ENCODE measurements around the gene NLRC3. TPM values are rescaled to one million over a fixed set of nuclear protein-coding genes. Genes with fewer than 3 reads are reported as not detected.

The NLRC3 gene
- total and polyA plus RNA-seq, 4 donors, result 0.35 to 2.2 (median 1.0) TPM

DNA sequence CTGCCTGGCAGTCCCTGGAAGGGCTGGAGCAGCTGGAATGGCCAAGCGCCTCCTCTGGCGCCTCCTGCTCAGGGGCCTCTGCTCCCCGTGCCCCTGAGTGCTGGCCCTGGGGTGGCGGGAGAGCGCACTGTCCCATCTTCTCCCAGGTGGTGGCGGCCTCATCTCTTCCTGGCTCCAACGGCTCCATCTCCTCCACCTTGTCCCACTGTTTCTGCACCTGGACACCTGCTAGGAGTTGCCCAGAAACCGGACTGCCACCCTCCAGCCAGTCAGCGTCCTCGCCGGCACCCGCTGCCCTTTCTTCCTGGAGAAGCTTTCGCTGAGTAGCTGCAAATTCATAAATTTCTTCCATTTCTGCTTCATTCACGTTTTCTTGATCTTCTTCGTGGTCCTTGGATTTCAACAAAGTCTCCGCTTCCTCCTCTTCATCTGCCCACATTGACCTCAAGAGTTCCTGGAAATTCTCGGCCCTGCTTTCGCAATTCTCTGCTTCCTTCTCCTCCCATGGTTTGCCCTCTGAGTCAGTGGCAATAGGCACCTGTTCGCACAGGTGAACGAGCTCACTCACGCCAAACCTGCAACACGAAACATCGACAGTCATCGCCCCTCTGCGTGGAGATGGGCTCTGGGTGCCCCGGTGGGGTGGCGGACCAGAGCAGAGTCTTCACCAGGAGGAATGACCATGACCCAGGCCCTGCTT is 13.7 kb upstream of the NLRC3 start:
- H3K27me3 ChIP-seq (ENCODE audit: control insufficient read depth in 4 of 4, insufficient read depth in 4 of 4, low read length in 3 of 4), result no peaks in the 10 kb centered on the region
- H3K9me3 ChIP-seq (ENCODE audit: control insufficient read depth in 4 of 4, low read length in 3 of 4), result no peaks in the 10 kb centered on the region
- no peak overlapping the region for H3K27ac ChIP-seq (ENCODE audit: low read depth in 1 of 2, low read length in 2 of 2)
- 91% methylated on average over 27 of the region's 27 CpGs for WGBS
- H3K9ac ChIP-seq (ENCODE audit: low read depth in 1 of 2, low read length in 2 of 2), result no peak overlapping the region
- peaks cover 0 to 2% (median 0%) of the 10 kb centered on the region in 4 donors for H3K36me3 ChIP-seq (ENCODE audit: control insufficient read depth in 4 of 4, insufficient read depth in 3 of 4, low read depth in 1 of 4, low read length in 3 of 4)
- no peak overlapping the region for H3K4me3 ChIP-seq (ENCODE audit: low read depth in 1 of 3, low read length in 3 of 3)
- no peak for DNase-seq (ENCODE audit: low spot score)
- TF ChIP-seq FOXA2 (IDR thresholded peaks at IDR 0.05), result no peak
- TF ChIP-seq EGR1 (IDR thresholded peaks at IDR 0.05; ENCODE audit: low read depth in 2 of 2), result no peak
- TF ChIP-seq, protein P1, sequence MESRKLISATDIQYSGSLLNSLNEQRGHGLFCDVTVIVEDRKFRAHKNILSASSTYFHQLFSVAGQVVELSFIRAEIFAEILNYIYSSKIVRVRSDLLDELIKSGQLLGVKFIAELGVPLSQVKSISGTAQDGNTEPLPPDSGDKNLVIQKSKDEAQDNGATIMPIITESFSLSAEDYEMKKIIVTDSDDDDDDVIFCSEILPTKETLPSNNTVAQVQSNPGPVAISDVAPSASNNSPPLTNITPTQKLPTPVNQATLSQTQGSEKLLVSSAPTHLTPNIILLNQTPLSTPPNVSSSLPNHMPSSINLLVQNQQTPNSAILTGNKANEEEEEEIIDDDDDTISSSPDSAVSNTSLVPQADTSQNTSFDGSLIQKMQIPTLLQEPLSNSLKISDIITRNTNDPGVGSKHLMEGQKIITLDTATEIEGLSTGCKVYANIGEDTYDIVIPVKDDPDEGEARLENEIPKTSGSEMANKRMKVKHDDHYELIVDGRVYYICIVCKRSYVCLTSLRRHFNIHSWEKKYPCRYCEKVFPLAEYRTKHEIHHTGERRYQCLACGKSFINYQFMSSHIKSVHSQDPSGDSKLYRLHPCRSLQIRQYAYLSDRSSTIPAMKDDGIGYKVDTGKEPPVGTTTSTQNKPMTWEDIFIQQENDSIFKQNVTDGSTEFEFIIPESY (IDR thresholded peaks at IDR 0.05), result no peak
- no peak for TF ChIP-seq HNF4A (conservative IDR thresholded peaks at IDR 0.05)
- TF ChIP-seq TAF1 (conservative IDR thresholded peaks at IDR 0.05), result no peak
- TF ChIP-seq, protein P2, sequence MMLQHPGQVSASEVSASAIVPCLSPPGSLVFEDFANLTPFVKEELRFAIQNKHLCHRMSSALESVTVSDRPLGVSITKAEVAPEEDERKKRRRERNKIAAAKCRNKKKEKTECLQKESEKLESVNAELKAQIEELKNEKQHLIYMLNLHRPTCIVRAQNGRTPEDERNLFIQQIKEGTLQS (IDR thresholded peaks at IDR 0.05), result no peak
- no peak for TF ChIP-seq GABPA (IDR thresholded peaks at IDR 0.05 in 1 of 2, conservative IDR thresholded peaks at IDR 0.05 in 1 of 2)
- TF ChIP-seq HNF4G (IDR thresholded peaks at IDR 0.05), result no peak
- no peak for TF ChIP-seq RAD21 (IDR thresholded peaks at IDR 0.05)
- no peak for TF ChIP-seq NR2F2 (IDR thresholded peaks at IDR 0.05)
- no peaks in the 10 kb centered on the region for H3K4me1 ChIP-seq (ENCODE audit: control insufficient read depth in 4 of 4, insufficient read depth in 4 of 4, low read length in 3 of 4)

DNA sequence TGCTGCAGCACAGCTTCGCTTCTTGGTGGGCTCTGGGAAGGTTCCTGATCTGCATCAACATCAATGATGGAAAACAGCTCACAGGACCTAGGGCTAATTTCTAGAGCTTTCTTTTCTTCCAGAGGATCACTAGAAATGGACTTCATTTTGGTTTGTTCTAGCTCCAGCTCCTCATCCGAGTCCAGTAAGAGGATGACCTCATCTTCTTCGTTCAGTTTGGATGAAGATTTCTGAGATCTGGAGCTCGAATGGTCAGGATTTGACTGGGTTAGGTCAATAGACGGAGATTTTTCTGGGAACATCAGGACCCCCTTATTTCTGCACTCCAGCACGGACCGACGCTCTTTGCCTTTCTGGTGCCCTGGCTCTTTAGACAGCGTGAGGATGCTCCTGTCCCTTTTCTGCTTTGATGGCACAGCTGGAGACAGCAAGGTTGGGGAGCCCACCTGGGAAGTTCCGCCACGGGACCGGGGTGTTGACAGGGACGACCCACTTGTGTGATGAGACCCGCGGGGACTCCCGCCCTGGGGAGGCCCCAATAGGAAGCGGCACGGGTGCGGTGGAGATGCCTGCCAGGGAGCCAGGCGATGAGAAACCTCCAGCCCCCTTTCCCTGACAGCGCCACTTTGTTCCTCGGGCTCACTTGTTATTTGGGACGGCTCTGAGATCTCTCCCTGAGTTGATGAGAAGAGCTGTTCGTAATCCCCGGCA is 12.9 kb upstream of the NLRC3 start:
- Histone ChIP-seq H3K27ac (ENCODE audit: low read depth in 1 of 2, low read length in 2 of 2) (no peak overlapping the region), H3K9me3 (ENCODE audit: control insufficient read depth in 4 of 4, low read length in 3 of 4) (no peaks in the 10 kb centered on the region), H3K36me3 (ENCODE audit: control insufficient read depth in 4 of 4, insufficient read depth in 3 of 4, low read depth in 1 of 4, low read length in 3 of 4) (peaks cover 0 to 2% (median 0%) of the 10 kb centered on the region in 4 donors), H3K4me3 (ENCODE audit: low read depth in 1 of 3, low read length in 3 of 3) (no peak overlapping the region), H3K4me1 (ENCODE audit: control insufficient read depth in 4 of 4, insufficient read depth in 4 of 4, low read length in 3 of 4) (no peaks in the 10 kb centered on the region), H3K27me3 (ENCODE audit: control insufficient read depth in 4 of 4, insufficient read depth in 4 of 4, low read length in 3 of 4) (no peaks in the 10 kb centered on the region), H3K9ac (ENCODE audit: low read depth in 1 of 2, low read length in 2 of 2) (no peak overlapping the region)
- DNase-seq (ENCODE audit: low spot score), result no peak
- TF ChIP-seq, protein P1 (IDR thresholded peaks at IDR 0.05), result no peak
- TF ChIP-seq HNF4G (IDR thresholded peaks at IDR 0.05), result no peak
- WGBS, result 97% methylated on average over 25 of the region's 25 CpGs

DNA sequence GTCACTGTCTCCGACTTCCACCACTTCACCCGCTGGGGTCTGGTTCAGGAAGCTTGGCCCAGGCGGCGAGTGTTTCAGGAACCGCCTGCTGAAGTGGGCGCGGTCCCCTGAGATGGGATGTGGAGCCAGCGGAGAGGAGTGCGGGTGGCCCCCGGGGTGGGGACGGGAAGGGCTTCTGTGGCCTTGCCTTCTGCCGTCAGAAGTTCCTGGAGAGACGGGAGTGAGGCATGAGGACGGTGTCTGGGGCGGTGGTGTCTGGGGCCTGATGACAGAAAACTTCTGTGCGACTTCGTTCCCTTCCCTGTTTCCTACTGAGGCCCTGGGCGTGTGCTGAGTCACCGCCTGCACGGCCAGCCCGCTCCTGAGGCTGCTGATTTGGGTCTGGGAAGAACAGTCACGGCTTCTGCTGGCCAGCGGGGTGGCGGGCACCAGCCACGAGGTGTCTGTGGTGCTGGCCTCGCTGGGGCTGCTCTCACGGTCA is 12.3 kb upstream of the NLRC3 start:
- WGBS, result 90% methylated on average over 27 of the region's 27 CpGs
- no peaks in the 10 kb centered on the region for H3K27me3 ChIP-seq (ENCODE audit: control insufficient read depth in 4 of 4, insufficient read depth in 4 of 4, low read length in 3 of 4)
- no peaks in the 10 kb centered on the region for H3K9me3 ChIP-seq (ENCODE audit: control insufficient read depth in 4 of 4, low read length in 3 of 4)
- no peak for DNase-seq (ENCODE audit: low spot score)
- peaks cover 0 to 2% (median 0%) of the 10 kb centered on the region in 4 donors for H3K36me3 ChIP-seq (ENCODE audit: control insufficient read depth in 4 of 4, insufficient read depth in 3 of 4, low read depth in 1 of 4, low read length in 3 of 4)
- no peaks in the 10 kb centered on the region for H3K4me1 ChIP-seq (ENCODE audit: control insufficient read depth in 4 of 4, insufficient read depth in 4 of 4, low read length in 3 of 4)
- no peak overlapping the region for H3K9ac ChIP-seq (ENCODE audit: low read depth in 1 of 2, low read length in 2 of 2)
- no peak overlapping the region for H3K27ac ChIP-seq (ENCODE audit: low read depth in 1 of 2, low read length in 2 of 2)
- no peak overlapping the region for H3K4me3 ChIP-seq (ENCODE audit: low read depth in 1 of 3, low read length in 3 of 3)
- TF ChIP-seq EGR1 (IDR thresholded peaks at IDR 0.05; ENCODE audit: low read depth in 2 of 2), result no peak
- no peak for TF ChIP-seq NR2F2 (IDR thresholded peaks at IDR 0.05)
- TF ChIP-seq RXRA (IDR thresholded peaks at IDR 0.05), result no peak
- TF ChIP-seq, protein P3, sequence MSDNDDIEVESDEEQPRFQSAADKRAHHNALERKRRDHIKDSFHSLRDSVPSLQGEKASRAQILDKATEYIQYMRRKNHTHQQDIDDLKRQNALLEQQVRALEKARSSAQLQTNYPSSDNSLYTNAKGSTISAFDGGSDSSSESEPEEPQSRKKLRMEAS (IDR thresholded peaks at IDR 0.05), result no peak
- no peak for TF ChIP-seq YY1 (IDR thresholded peaks at IDR 0.05)
